OCI-LY1 (cell line): ENCODE measurements around the gene SLC9A2.

Experiments used
- EZH2 ChIP-seq: fragments of 200-600 bp; sonication (generic), shearing (Covaris generic); IDR thresholded peaks from 2 replicates; pipeline ENCODE4 v1.8.0; 2017; ENCODE audit warnings: borderline replicate concordance, mixed run types, mild to moderate bottlenecking, antibody characterized with exemption, low read length, moderate library complexity, mixed read lengths
- TF ChIP-seq, protein P1 (sequence below): fragments of 200-600 bp; sonication (generic), shearing (Covaris generic); IDR thresholded peaks from 2 replicates; pipeline ENCODE4 v1.5.1; 2017; ENCODE audit warnings: mild to moderate bottlenecking, antibody characterized with exemption, low read length, moderate library complexity, mixed read lengths

DNA sequence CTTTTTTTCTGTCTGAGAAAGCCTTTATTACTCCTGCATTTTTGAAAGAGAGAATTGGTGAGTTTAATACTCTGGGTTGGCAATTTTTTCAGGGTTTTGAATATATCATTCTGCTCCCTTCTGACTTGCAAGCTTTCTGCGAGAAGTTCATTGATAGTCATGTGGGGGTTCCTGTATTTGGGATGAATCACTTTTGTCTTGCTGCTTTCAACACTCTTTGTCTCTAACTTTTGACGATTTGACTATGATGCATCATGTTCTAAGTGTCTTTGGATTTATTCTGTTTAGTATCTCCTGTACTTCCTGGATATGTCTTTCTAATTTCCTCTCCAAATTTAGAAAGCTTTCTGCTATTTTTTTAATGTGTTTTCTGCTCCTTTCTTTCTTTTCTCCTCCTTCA is 41.0 kb upstream of the SLC9A2 start:
- TF ChIP-seq, protein P1, sequence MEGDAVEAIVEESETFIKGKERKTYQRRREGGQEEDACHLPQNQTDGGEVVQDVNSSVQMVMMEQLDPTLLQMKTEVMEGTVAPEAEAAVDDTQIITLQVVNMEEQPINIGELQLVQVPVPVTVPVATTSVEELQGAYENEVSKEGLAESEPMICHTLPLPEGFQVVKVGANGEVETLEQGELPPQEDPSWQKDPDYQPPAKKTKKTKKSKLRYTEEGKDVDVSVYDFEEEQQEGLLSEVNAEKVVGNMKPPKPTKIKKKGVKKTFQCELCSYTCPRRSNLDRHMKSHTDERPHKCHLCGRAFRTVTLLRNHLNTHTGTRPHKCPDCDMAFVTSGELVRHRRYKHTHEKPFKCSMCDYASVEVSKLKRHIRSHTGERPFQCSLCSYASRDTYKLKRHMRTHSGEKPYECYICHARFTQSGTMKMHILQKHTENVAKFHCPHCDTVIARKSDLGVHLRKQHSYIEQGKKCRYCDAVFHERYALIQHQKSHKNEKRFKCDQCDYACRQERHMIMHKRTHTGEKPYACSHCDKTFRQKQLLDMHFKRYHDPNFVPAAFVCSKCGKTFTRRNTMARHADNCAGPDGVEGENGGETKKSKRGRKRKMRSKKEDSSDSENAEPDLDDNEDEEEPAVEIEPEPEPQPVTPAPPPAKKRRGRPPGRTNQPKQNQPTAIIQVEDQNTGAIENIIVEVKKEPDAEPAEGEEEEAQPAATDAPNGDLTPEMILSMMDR: no peak
- TF ChIP-seq EZH2: no peak
